Gastrocnemius medialis (tissue), 4 donors: ENCODE measurements around the gene NECTIN2.

Experiments used
- POLR2A ChIP-seq, 2 donors: fragments of 450-650 bp; IDR thresholded peaks; one replicate each; pipeline ENCODE4 v1.6.1; 2017; ENCODE audit warnings: antibody characterized with exemption in 2 of 2, mild to moderate bottlenecking in 2 of 2, moderate library complexity in 2 of 2
- TF ChIP-seq, protein P1 (sequence below), 5 experiments: fragments of 450-650 bp in 3 of 5; fragments of 200-600 bp in 2 of 5; sonication (generic) in 2 of 5; IDR thresholded peaks in 4 of 5; conservative IDR thresholded peaks in 1 of 5; 1 replicate in 4 of 5; 2 replicates in 1 of 5; pipeline ENCODE4 v1.5.1; 2016 to 2019; ENCODE audit warnings: antibody characterized with exemption in 5 of 5, mild to moderate bottlenecking in 3 of 5, moderate library complexity in 3 of 5

DNA sequence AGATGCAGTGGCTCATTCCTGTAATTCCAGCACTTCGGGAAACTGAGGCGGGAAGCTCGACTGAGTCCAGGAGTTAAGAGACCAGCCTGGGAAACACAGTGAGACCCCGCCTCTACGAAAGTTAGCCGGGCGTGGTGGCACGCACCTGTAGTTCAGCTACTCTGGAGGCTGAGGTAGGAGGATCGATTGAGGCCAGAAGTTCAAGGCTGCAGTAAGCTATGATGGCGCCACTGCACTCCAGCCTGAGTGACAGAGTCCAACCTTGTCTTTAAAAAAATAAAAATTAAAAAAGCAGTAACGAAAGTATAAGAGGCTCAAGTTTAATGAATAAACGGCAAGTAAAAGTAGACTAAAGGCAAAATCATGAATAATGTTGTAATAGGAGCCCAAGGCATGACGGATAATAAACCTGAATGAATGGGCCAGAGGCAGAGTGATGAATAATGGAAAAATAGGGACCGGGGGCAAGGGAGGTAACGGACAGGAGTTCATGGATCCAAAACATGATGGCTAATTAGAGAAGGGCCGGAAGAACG is 43.8 kb downstream of the NECTIN2 start:
- TF ChIP-seq, protein P1, sequence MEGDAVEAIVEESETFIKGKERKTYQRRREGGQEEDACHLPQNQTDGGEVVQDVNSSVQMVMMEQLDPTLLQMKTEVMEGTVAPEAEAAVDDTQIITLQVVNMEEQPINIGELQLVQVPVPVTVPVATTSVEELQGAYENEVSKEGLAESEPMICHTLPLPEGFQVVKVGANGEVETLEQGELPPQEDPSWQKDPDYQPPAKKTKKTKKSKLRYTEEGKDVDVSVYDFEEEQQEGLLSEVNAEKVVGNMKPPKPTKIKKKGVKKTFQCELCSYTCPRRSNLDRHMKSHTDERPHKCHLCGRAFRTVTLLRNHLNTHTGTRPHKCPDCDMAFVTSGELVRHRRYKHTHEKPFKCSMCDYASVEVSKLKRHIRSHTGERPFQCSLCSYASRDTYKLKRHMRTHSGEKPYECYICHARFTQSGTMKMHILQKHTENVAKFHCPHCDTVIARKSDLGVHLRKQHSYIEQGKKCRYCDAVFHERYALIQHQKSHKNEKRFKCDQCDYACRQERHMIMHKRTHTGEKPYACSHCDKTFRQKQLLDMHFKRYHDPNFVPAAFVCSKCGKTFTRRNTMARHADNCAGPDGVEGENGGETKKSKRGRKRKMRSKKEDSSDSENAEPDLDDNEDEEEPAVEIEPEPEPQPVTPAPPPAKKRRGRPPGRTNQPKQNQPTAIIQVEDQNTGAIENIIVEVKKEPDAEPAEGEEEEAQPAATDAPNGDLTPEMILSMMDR (IDR thresholded peaks at IDR 0.05 in 4 of 5, conservative IDR thresholded peaks at IDR 0.05 in 1 of 5) = no peak
- no peak for TF ChIP-seq POLR2A (IDR thresholded peaks at IDR 0.05)
